CD4-positive, alpha-beta T cell treated with Interleukin-6 at 100 ng/mL for 8 hours (primary cell): ENCODE results near the gene TOP1.
"Not testable (repeated sequence)": the region's sequence is repeated elsewhere in the genome, so short reads cannot be mapped to it uniquely, and the experiment has no call there.

Experiments used
- DNase-seq: peaks from one replicate; pipeline ENCODE4 v3.0.0-alpha.2; 2020; ENCODE audit warnings: mixed read lengths, low spot score

TOP1 gene

DNA sequence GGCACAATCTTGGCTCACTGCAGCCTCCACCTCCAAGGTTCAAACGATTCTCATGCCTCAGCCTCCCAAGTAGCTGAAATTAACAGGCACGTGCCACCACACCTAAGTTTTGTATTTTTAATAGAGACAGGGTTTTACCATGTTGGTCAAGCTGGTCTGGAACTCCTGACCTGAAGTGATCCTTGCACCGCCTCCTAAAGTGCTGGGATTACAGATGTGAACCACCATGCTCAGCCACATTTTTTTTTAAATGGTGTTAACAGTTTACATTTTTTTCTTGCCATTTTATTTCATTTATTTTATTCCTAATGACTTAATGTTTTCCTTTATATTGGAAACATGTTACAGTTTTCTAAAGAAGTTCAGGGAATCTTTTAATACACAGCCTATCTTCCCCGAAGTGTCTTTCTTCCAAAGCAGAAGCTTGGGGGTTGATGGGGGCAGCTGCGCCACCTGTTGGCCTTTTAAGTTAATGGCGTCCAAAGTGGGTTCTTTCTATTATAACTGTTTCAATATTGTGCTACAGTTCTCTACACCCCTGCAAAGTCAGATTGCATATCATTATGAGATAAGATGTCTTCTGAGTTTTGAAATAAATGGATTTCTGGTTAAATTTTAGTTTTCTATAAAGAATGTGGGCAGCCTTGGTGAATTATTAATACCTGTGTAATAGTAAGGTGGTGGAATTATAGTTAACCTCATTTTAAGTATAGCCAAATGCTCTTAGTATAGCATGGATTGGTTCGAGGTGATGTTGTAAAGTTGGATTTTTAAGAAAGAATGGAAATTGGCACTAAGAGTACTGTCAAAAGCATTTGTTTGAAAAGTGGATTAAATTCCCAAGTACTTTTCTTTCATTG, 66.7 kb downstream of the TOP1 start:
- peak; percentile 57 for DNase-seq

DNA sequence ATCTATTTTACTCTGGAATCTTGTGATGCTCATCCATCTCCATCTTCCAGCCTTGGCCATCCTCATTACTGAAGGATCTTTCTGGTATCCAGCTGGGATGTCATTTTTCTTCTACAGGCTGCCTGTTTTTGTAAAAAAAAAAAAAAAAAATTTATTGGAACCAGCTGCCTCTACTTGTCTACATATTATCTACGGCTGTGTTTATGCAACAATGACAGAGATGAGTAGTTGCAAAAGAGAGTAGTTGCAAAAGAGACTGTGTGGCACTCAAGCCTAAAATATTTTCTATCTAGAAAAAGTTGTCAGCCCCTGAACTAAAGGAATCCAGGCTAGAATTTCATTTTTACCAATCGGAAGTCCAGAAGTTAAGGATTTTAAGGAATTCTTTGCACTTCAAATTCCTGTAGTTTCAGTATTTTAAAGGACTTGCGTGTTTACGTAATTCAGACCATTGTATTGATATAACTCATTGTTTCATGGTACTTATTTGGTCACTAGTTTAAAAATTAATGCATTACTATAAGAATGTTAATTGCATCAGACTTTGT, 70.2 kb downstream of the TOP1 start:
- DNase-seq: no peak

DNA sequence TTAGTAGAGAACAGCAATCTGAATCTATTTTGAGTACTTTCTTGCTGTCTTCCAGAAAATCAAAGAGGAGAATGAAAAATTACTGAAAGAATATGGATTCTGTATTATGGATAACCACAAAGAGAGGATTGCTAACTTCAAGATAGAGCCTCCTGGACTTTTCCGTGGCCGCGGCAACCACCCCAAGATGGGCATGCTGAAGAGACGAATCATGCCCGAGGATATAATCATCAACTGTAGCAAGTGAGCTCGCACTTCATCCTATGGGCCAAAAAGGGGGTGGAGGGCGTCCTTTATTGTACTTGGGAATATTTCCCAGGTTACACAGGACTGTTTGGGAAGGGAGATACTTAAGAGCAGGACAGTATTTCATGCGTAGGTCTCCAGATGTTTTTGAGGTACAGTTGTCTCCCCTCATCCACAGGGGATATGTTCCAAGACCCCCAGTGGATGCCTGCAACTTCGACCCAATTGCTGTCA, 71.4 kb downstream of the TOP1 start:
- no peak for DNase-seq

DNA sequence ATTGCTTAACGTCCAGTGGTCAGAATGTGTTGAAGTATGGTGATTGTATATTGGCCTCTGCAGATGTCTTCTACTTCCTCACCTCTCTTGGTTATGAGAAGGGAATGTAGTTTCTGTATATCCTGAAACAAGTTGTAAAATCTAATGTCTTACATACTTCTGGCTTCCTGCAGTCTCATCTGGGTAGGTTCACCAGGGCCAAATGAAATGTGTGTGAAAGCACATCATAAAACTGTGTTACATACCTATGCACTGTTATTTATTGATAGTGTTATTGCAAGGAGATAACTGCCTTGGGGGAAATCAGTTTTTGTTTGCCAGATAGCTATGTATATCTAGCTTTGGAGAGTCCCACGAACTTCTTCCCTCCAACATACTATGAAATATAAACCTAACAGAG, 73.0 kb downstream of the TOP1 start:
- DNase-seq: no peak

DNA sequence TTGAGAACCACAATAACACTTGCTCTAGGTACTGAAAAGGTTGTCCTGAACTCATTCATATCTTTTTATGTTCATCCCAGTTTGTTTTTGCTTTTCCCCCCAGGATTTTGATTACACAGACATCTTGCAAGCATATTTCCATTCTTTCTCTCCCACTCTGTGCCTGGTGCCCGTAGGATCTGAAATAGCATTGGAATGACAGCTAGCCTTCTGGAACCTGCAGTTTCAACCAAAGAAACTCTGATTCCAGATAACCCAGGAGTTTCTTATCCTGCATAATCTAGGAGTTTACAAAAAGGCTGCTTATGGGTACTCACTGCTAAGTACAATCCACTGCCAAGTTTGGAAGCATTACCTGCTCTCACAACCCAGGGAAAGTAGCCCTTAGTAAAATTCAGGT, 79.9 kb downstream of the TOP1 start:
- DNase-seq: no peak

DNA sequence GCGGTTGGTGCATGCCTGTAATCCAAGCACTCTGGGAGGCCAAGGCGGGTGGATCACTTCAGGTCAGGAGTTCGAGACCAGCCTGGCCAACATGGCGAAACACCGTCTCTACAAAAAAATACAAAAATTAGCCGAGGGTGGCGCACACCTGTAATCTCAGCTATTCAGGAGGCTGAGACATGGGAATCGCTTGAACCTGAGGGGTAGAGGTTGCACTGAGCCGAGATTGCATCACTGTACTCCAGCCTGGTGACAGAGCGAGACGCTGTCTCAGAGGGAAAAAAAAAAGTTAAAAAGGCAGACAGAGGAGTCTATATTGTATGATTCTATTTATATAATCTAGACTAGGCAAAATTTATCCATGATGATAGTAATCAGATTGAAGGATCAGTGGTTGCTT, 81.4 kb downstream of the TOP1 start:
- DNase-seq: no peak

DNA sequence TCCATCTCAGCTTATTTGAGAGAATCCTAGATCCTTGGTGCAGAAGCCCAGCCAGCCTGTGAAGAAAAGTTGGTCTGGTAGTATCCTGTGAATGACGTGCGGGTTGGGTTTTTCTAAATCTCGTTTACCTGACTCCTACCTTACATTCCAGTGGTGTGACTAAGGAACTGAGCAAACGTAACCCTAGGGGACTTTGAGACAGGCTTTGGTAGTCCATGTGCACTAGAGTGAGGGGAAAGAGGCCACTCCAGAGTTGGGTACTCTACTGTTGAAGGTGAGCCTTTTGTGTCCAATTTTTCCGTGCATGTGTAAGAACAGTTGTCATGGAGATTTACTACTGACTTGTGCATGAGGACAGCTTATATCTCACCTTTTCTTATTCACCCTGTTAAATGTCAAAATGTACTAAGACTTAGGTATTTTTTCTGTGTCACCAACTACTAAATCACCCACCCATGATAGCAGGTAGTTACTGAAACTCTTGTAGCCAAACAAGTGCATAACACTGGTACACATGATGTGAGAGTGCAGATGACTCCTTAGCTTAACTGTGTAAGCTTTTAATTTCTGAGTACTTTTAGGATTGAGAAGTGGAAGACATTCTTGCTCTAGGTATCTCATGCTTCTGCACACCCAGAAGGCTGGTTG, 82.4 kb downstream of the TOP1 start:
- no peak for DNase-seq

- no peak for DNase-seq
These were observed 82.9 kb downstream of the TOP1 start for GRCh38 chr20:41111578-41111951.

GRCh38 chr20:41116282-41116956, 87.8 kb downstream of the TOP1 start:
- DNase-seq: no peak

DNA sequence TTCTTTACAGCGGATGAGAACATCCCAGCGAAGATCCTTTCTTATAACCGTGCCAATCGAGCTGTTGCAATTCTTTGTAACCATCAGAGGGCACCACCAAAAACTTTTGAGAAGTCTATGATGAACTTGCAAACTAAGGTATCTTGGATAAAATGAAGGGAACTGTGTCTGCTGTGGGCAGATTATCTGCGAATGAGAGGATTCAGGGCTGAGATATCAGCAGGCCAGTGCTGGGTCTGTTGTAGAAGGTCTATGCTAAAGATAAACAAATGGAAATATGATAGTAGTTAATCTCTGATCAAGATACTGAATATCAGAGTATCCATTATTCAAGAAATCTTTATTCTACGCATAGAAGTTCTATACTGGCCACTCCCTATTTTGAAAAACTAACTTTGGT, 89.5 kb downstream of the TOP1 start:
- not testable (repeated sequence) for DNase-seq

DNA sequence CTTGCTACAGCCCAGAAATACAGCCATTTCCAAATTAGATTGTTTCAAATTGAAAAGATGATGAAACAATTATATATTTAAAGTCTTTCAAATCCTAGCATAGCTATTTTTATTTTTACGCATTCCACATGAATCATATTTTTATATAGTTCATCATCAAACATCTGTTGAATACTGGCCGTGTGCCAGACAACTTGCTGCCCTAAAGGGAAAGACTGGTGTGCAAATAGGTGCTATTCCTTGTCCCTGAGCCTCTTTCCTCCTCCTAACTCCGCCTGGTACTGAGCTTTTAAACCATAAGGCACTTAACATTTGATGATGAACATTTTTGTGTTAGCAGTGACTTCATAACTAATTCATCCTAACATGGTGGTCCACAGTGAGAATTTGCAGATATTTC, 90.0 kb downstream of the TOP1 start:
- DNase-seq: no peak

DNA sequence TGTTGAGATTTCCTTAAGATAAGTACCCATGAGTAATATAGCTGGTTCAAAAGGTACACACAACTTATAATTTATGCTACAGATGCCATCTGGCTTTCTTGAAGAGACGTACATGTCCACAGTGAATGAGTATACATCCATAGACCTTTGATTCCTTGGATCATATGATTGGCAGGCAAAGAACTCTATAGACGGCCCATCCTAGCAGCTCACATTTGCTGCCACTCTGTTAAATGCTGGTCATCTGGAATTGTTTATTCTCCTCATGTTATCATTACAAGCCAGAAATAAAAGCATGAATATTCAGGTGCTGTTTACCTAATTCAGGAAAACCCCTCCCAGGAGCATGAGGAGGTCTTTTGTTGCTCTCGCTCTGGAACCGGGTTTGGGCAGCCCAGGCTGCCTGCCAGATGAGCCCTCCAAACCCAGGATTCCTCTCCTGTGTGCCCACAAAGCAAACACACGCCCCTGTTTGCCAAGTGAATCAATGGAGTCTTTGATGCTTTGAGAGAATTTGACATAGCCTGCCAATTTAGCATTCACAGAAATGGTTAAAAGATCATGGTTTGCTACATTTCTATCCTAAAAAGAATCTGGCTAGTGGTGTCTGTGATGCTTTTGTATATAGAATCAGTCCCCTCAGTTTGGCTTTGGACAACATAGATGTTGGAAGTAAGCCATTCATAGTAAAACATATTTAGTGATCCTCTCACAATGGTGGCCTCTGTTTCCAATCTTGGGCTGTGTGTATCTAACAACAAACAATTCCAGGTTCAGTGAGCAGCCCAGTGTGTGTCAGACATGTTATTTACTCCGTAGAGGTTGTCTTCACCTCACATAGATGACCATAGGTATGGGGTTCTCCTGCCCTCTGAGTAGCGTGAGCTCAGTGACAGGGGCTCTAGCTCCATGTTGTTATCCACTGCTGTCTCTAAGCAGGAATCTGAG, 91.3 kb downstream of the TOP1 start:
- no peak for DNase-seq

GRCh38 chr20:41121399-41121798, 92.8 kb downstream of the TOP1 start:
- DNase-seq: no peak

- DNase-seq: no peak
These were observed 95.0 kb downstream of the TOP1 start for GRCh38 chr20:41123631-41124030.

DNA sequence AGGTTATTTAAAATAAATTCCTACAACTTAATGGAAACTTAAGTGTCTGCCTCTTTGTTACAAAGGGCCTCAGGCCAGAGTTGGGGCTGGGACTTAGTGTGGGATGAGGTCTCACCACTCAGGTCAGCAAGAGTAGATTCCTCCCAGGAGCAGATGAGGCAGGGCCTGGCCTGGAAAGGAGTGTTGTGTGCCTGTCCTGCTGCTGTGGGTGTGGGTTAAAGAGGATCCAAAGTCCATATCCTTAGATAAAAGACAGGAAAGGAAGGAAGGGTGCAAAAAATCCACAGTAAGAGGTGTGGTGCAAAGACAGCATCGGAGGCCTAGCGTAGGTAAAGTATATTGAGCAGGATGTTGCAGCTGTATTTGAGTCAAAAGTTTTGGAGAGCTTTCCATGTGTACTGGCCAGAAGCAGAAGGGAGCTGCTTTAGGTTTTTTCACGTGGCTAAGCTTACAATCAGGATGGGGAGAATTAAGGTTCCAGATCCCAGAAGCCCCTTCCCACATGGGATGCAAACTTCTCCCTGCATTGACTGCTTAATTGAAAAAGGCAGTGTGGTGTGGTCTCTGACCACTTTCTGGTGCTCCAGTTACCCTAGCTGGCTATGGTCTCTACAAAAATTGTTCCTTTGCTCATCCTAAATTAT, 96.0 kb downstream of the TOP1 start:
- DNase-seq: no peak

DNA sequence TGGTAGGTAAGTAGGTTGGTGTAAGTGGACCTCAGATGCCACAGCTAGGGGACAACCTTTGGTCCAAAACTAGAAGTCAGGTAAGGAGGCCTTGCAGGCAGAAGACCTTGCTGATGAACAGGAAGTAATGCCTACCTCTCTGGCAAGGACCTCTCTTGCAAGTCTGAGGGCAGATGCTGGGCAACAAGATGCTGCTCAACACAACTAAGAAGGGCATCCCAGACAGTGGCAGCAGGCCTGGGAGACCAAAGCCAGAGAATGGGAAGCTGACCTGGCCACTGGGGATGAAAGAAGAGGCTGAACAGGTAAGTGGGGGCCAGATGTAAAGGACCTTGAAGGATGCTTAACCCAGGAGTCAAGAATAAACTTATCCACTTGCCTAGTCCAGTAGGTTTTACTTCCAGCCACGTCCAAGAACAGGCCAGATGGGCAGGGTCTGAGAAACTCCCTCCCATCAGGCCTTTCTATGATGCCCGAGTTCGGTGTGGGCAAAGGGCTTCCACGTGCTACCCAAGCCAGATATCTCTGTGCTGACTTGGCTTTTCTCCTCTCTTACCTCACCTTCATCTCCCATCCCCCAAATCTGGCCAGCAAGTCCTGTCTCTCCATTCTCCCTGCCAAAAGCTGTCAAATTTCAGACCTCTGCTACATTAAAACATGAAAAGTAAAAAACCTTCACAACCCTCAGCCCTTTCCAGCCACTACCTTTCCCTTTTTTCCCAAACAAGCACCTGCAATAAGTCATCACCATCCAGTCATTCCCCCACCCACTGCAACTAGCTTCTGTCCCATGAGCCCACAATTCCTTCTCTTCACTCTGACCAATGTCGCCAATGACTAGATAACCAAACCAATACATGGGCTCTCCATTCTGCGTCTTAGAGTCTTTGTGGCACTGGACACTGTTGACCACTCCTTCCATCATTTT, 97.2 kb downstream of the TOP1 start:
- DNase-seq: no peak

DNA sequence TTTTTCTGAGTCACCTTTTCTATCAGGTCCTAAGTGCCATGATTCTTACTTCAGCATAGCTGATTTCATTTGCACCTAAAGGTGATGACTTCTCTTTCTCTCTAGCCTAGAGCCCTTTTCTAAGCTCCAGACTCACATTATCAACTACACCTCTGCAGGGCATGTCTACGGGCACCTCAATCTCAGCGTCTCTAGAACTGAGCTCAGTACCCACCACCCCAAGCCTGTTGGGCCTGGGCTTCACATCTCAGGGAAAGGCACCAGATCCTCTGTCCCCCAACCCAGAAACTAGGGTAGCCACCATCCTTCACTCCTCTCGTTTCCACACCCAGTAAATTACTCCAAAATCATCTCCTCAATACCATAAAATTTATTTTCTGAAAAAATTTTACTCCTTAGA, 98.1 kb downstream of the TOP1 start:
- no peak for DNase-seq

GRCh38 chr20:41128317-41128716, 99.7 kb downstream of the TOP1 start:
- DNase-seq: not testable (repeated sequence)

GRCh38 chr20:41131594-41132387, 103.2 kb downstream of the TOP1 start:
- DNase-seq: no peak
